GM21825 (cell line): ENCODE results near the gene ITM2B.

Experiments
- ATAC-seq: cut with Tn5 transposase; IDR thresholded peaks from one replicate; pipeline ENCODE4 v1.9.1; 2021; ENCODE audit warnings: mild to moderate bottlenecking, moderate library complexity; ENCODE audit not compliant: unreplicated experiment

The ITM2B gene

GRCh38 chr13:48255090-48255489 lies 22.1 kb downstream of the ITM2B start:
- ATAC-seq, result no peak

- ATAC-seq, result no peak
These were observed 22.9 kb downstream of the ITM2B start for GRCh38 chr13:48255954-48256353.

GRCh38 chr13:48258002-48258401 lies 25.0 kb downstream of the ITM2B start:
- no peak for ATAC-seq

- ATAC-seq, result no peak
These were observed 25.4 kb downstream of the ITM2B start for GRCh38 chr13:48258430-48258829.

GRCh38 chr13:48260970-48261369 lies 28.0 kb downstream of the ITM2B start:
- ATAC-seq, result no peak

GRCh38 chr13:48263196-48263595 lies 30.2 kb downstream of the ITM2B start:
- ATAC-seq, result no peak

- ATAC-seq, result no peak
These were observed 31.1 kb downstream of the ITM2B start for GRCh38 chr13:48264058-48264457.

- no peak for ATAC-seq
These were observed 32.3 kb downstream of the ITM2B start for GRCh38 chr13:48265217-48265815.

GRCh38 chr13:48266150-48266549 lies 33.1 kb downstream of the ITM2B start:
- ATAC-seq, result no peak

GRCh38 chr13:48266701-48267639 lies 34.0 kb downstream of the ITM2B start:
- no peak for ATAC-seq

- no peak for ATAC-seq
These were observed 35.0 kb downstream of the ITM2B start for GRCh38 chr13:48268019-48268418.

- ATAC-seq, result no peak
These were observed 40.3 kb downstream of the ITM2B start for GRCh38 chr13:48273346-48273745.

GRCh38 chr13:48275507-48275906 lies 42.5 kb downstream of the ITM2B start:
- ATAC-seq, result no peak

GRCh38 chr13:48278806-48279205 lies 45.8 kb downstream of the ITM2B start:
- ATAC-seq, result no peak

- ATAC-seq, result no peak
These were observed 48.5 kb downstream of the ITM2B start for GRCh38 chr13:48281556-48281955.

GRCh38 chr13:48291730-48292129 lies 58.7 kb downstream of the ITM2B start:
- no peak for ATAC-seq

- no peak for ATAC-seq
These were observed 59.6 kb downstream of the ITM2B start for GRCh38 chr13:48292650-48293049.

- no peak for ATAC-seq
These were observed 61.6 kb downstream of the ITM2B start for GRCh38 chr13:48294653-48295052.

GRCh38 chr13:48295271-48295670 lies 62.3 kb downstream of the ITM2B start:
- ATAC-seq, result no peak

- ATAC-seq, result no peak
These were observed 63.5 kb downstream of the ITM2B start for GRCh38 chr13:48296528-48296927.

- no peak for ATAC-seq
These were observed 64.3 kb downstream of the ITM2B start for GRCh38 chr13:48297131-48297786.

GRCh38 chr13:48299591-48299990 lies 66.6 kb downstream of the ITM2B start:
- ATAC-seq, result no peak
